Measurements from ENCODE around the gene UPP2.

DNA sequence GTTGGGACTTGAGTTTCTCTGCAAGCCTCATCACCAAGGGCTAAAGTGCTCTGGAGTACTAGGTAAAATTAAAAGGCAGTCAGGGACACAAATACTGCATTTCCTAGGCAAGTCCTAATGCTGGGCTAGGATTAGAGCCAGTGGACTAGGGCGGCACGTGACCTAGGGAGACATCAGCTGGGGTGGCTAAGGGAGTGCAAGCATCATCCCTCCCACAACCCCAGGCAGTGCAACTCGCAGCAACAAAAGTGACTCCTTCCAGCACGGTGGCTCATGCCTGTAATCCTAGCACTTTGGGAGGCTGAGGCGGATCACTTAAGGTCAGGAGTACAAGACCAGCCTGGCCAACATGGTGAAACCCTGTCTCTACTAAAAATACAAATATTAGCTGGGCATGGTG, 30.7 kb upstream of the UPP2 start:
- no peak for TF ChIP-seq POLR2A (IDR thresholded peaks at IDR 0.05)
- TF ChIP-seq, protein P1, sequence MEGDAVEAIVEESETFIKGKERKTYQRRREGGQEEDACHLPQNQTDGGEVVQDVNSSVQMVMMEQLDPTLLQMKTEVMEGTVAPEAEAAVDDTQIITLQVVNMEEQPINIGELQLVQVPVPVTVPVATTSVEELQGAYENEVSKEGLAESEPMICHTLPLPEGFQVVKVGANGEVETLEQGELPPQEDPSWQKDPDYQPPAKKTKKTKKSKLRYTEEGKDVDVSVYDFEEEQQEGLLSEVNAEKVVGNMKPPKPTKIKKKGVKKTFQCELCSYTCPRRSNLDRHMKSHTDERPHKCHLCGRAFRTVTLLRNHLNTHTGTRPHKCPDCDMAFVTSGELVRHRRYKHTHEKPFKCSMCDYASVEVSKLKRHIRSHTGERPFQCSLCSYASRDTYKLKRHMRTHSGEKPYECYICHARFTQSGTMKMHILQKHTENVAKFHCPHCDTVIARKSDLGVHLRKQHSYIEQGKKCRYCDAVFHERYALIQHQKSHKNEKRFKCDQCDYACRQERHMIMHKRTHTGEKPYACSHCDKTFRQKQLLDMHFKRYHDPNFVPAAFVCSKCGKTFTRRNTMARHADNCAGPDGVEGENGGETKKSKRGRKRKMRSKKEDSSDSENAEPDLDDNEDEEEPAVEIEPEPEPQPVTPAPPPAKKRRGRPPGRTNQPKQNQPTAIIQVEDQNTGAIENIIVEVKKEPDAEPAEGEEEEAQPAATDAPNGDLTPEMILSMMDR (IDR thresholded peaks at IDR 0.05), result no peak

Measured in uterus (tissue), 2 donors.